ENCODE data around the gene NOC2L. TPM values are rescaled to one million over a fixed set of nuclear protein-coding genes. Genes with fewer than 3 reads are reported as not detected.
"Not testable (repeated sequence)": the region's sequence is repeated elsewhere in the genome, so short reads cannot be mapped to it uniquely, and the experiment has no call there.

NOC2L gene
- polyA plus RNA-seq, 3 donors = 56.1 to 60.0 (median 59.4) TPM

DNA sequence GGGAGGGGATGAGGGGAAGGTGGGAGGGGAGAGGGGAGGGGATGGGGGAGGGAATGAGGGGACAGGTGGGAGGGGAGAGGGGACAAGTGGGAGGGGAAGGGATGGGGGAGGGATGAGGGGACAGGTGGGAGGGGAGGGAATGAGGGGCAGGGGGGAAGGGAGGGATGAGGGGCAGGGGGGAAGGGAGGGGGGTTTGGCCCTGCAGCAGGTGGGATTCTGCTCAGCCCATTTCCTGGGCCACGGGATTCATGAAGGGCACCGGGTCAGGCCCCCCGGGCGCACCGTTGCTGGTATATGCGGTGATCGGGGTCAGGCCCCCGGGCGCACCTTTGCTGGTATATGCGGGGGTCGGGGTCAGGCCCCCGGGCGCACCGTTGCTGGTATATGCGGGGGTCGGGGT, 50.4 kb downstream of the NOC2L start:
- DNase-seq (ENCODE audit: low read depth in 3 of 3, low spot score in 2 of 3) = no peak

DNA sequence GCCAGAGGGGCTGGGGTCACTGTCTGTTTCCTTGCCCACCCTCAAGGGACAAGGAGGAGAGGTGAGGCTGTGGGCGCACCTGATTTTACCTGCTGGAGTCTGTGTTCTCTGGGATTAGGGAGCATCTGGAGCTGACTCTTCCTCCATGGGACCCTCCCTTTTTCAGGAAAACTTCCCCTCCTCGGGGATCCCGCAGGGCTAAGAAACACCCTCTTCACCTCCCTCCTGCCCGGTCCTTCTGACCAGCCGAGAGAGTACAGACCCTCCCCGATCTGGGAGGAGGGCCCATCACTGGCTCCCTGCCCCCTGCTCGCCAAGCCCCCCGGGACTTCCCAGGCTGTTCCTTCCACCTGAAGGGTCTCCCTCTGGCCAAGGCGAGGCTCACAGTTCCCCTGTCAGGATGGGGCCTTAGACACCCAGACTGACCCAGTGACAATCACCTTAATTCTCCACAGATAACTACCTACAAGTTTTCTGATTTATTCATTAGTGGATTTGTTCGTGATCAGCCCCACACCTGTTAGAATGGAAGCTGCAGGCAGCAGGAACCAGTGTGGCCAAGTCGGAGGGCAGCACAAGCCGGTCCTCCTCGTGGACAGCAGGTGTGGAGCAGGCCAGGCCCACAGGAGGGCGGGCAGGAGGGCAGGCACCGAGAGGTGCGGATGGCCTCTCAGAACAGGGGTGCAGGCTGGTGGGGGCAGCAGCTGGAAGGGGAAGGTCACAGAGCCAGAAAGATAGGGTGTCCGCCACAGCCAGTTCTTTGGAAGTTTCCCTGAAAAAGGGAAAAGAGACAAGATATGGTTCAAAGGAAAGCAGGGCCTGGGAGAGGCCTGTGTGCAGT, 51.2 kb downstream of the NOC2L start:
- DNase-seq (ENCODE audit: low read depth in 3 of 3, low spot score in 2 of 3) = no peak

DNA sequence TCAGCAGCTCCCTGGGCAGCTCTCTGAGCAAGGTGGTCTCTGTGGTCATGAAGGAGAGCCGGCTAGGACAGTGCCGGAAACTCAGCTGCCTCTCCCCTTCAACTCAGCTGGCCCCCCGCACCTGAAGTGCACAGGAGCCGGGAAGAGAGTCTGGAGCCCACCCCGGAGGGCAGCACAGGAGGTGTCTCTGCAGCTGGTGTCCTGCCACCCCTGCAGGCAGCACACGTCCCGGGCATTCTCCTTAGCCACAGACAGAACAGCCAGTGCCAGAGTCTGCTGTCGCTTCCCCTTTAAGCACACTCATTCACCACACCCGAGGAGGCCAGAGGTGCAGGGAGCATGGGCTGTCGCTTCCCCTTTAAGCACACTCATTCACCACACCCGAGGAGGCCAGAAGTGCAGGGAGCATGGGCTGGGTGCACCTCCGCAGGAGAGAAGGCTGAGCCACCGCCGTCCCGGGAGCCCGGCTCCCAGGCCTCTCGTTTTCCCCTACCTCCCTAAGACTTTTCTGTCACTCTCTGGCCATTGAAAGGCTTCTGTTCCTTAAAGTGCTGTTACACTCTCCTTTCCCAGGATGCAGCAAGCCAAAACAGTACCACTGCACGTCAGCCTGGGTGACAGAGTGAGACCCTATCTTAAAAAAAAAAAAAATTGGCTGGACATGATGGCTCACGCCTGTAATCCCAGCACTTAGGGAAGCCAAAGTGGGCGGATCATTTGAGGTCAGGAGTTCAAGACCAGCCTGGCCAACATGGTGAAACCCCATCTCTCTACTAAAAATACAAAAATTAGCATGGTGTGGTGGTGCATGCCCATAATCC, 52.2 kb downstream of the NOC2L start:
- DNase-seq (ENCODE audit: low read depth in 3 of 3, low spot score in 2 of 3) = no peak

DNA sequence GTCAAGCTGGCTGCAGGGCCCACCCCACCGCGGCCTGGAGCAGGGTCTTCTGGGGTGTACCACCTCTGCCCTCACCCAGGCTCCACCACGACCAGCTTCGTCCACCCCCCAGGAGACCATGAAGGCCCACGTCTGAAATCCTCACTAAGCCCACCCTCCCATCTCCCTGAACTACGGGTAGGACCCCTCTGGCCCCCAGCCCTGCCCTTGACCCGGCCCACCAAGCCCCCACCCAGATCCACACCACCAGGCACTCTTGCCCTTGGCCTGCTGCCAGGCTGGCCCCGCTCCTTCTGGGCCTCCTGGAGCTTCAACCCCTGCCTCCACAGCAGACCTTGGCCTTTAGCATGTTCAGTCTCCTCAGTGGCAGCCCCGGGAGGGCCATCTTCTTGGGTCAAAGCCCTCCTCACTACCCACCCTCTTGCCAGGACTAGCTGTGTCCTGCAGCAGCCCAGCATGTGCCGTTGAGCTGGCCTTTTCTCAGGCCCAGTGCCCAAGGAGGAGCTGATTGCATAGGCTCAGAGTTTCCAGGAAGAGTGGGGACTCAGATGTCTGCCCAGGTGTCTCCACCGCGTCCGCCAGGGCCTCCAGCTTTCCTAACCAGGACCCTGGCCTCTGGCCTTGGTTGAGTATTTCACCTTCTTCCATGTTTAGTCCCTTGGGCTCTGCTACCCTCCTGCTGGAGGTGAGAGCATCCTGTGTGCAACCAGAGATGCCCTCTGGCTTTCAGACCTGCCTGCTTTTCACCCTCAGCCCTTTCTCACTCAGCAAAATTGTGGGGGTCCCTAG, 53.1 kb downstream of the NOC2L start:
- DNase-seq (ENCODE audit: low read depth in 3 of 3, low spot score in 2 of 3) = no peak

DNA sequence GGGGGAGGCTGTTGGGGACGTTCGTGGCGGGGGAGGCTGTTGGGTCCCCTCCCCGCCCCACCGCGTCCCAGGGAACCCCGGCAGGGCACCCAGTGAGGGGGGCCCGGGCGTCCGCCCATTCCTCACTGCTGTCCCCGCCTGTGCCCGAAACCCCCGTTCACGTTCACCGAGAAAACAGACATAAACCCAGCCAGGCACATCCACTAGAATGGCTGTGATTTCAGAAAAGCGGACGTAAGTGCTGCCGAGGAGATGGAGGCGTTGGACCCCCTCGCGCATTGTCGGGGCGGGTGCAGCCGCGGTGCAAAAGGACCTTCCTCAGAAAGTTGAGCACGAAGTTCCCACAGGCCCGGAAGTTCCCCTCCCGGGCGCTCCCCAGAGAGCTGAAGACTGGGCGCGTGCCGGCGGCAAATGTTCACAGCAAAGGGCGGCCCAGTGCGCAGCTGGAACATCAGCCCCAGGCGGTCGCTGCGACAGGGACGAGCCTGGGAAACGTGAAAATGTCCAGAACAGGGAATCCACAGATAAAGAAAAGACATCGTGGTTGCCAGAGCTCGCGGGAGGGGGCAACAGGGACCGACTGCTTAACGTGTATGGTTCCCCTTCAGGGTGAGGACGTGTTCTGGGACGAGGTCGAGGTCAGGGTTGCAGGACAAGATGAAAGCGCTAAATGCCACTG, 53.8 kb downstream of the NOC2L start:
- no peak for DNase-seq (ENCODE audit: low read depth in 3 of 3, low spot score in 2 of 3)

DNA sequence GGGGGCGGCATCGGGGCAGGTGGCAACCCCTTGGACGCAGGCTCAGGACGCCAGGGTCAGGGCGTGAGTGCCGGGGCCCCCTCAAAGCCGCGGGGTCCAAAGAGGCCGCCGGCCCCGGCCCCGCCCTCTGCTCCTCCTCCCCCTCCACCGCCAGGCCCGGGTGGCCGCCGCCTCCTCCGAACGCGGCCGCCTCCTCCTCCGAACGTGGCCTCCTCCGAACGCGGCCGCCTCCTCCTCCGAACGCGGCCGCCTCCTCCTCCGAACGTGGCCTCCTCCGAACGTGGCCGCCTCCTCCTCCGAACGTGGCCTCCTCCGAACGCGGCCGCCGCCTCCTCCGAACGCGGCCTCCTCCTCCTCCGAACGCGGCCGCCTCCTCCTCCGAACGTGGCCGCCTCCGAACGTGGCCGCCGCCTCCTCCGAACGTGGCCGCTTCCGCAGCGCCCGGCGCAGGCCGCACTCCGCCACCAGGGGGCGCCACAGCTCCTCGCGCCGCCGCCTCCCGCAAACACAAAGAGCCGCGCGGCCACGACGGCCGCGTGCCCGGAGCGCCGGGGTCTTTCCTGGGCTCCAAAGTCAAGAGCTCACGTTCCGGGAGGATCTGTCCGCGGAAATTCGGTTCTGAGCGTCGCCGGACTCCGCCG, 54.6 kb downstream of the NOC2L start:
- peak in 1 of 3 donors; percentile 76 for DNase-seq (ENCODE audit: low read depth in 3 of 3, low spot score in 2 of 3)

DNA sequence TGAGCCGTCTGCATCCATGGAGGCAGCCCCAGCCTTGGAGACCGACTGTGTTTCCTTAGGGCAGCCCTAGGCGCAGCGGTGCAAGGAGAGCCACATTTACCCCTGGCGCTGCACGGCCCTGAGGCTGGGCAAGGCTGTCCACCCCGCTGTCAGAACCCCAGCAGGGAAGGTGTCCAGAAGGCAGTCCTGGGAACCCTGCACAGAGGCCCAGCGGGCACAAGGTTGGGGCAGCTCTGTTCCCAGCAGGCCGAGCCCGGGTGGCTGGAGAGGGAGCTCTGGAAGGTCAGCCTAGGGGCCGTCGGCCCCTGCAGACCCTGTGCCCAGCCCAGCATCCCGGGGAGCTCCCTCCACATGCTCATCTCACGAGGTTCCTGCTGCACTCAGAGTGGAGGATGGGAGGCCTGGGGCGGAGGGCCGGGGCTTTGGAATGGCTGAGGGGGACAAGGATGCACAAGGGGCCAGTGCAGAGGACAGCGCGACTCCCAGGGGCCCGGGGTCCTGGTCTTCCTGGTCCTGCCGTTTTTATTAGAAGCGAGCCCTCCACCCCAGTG, 55.3 kb downstream of the NOC2L start:
- no peak for DNase-seq (ENCODE audit: low read depth in 3 of 3, low spot score in 2 of 3)

DNA sequence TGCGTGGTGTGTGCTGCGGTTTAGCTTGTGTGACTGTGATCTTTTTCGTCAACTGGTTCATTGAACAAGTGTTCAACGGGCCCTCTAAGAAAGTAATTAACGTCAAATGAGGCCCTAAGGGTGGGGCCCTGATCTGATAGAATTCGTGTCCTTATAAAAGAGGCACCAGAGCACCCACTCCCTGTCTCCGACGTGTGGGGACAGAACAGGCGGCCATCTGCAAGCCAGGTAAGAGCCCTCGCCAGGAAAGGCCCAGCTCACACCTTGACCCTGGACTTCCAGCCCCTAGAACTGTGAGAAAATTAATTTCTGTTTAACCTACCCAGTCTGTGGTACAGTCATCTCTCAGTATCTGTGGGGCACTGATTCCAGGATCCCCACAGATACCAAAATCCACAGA, 55.8 kb downstream of the NOC2L start:
- no peak for DNase-seq (ENCODE audit: low read depth in 3 of 3, low spot score in 2 of 3)

DNA sequence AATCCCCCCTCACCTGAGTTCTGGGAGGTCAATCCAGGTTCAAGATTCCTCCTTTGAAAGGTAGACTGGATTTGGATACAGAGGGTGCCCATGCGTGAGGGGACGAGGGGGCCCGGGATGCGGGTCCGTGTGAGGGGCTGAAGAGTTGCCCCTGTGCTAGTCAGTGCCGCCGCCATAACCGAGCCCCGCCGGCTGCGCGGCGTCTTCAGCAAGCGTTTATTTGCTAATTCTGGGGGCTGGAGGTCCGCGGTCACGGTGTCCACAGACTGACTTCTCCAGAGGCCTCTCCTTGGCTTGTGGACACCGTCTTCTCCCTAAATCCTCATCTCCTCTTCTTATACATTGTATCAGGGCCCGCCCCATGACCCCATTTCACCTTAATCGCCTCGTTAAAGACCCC, 56.3 kb downstream of the NOC2L start:
- DNase-seq (ENCODE audit: low read depth in 3 of 3, low spot score in 2 of 3) = no peak

DNA sequence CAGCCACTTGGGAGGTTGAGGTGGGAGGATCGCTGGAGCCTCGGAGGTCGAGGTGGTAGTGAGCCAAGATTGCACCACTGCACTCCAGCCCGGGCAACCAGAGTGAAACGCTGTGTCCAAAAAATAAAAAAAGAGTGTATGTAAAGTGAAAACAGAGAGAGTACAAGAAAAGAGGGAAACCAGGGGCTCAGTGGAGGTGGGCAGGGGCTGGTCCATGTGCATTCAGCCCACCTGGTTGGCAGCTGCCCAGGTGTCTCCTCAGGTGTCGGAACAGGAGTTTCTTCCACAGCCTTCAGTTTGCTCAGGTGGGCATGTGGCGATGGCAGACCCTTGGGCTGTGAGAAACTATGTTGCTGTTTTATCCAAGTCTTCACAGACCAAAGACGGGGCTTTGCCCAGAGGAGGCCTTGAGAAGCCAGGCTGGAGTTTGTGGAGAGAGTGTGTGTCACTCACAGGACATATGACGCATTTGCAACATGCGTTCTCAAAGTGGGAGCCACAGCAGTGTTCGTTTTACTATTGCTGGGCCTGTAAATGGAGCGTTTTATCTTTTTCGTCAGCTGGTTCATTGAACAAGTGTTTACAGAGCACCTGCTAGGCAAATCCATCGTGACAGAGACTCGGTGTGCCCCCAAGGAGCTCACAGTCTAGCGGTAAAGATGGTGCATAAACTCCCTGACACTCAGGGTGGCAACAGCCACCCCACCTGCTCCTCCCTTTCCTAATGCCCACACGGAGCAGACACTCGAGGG, 57.8 kb downstream of the NOC2L start:
- no peak for DNase-seq (ENCODE audit: low read depth in 3 of 3, low spot score in 2 of 3)

DNA sequence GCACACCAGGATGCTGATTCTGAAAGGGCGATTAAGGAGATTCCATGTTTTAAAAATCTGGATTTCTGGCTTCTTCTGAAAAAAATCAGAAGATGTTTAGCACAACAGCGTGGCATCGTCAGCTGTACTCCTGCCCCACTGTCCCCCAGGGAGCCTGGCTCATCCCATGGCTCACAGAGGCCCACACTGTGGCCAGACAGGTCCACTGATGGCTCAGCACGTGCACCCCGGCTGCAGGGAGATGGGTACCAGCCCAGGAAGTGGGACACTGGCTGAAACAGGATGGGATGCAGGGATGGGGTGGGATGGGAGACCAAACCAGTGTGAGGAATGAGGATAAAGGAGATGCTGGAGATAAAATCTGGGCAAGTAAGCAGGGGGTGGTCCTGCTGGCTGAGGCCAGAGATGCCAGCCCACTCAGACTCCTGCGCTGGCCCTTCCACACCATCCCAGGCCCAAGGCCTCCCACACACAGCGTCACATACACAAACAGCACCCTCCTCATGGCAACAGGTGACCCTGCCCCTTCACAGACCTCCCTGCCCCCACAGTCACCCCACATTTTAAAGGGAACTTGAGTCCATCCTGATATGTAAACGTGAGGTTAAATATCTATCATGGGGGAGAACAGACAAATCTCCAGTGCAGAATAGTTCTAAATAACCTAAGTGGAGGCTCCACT, 59.3 kb downstream of the NOC2L start:
- no peak for DNase-seq (ENCODE audit: low read depth in 3 of 3, low spot score in 2 of 3)

DNA sequence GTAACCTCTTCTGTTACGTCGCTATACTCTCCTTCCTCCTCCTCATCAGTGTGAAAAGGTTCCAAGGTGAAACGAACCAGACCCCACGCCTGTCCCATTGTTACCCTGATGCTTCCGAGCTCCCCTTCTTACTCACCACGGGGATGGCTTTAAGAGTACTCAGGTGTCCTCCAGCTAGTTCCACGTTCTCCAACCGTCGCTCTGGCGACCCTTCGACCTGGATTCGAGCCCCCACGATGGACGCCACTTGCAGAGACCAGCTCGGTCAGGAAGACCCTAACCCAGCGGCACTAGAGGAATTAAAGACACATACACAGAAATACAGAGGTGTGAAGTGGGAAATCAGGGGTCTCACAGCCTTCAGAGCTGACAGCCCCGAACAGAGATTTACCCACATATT, 61.1 kb downstream of the NOC2L start:
- DNase-seq (ENCODE audit: low read depth in 3 of 3, low spot score in 2 of 3) = not testable (repeated sequence)

DNA sequence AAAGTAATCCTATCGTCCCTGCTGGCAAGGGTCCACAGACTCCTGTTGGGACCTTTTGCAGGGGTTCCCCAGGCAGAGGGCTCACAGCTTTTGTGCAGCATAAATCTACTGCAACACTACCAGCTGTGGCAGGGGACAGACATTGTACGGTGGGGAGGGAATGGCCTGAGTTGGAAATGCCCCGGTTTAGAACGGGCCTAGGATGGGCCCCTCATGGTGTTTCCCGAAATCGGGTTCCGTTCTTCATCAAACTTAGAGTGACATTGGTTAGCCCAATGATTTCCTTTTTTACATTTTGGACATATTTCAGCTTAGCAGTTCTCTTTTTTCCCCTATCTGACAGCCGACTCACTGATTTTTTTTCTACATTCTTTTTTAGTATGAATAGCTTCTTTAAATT, 61.8 kb downstream of the NOC2L start:
- no peak for DNase-seq (ENCODE audit: low read depth in 3 of 3, low spot score in 2 of 3)

Other genes with a start within 250 kb of the NOC2L start
- 10 to 100 TPM; 39.9 to 43.0 (median 42.7) TPM for gene SAMD11, start 35.3 kb downstream of the NOC2L start, polyA plus RNA-seq (ENCODE audit: insufficient read length in 3 of 3)
- 1 to 10 TPM; 6.5 to 8.0 (median 6.5) TPM for gene KLHL17, start 1.3 kb upstream of the NOC2L start, polyA plus RNA-seq (ENCODE audit: insufficient read length in 3 of 3)
- under 1 TPM; 0.17 to 0.27 (median 0.22) TPM for gene PLEKHN1, start 7.2 kb upstream of the NOC2L start, polyA plus RNA-seq (ENCODE audit: insufficient read length in 3 of 3)
- gene PERM1, start 22.8 kb upstream of the NOC2L start, polyA plus RNA-seq (ENCODE audit: insufficient read length in 3 of 3) = under 1 TPM in 2 of 3 donors, not detected in 1; 0.17 to 0.21 TPM
- gene HES4, start 40.8 kb upstream of the NOC2L start, polyA plus RNA-seq (ENCODE audit: insufficient read length in 3 of 3) = 10 to 100 TPM; 13.6 to 17.3 (median 16.1) TPM
- gene ISG15, start 54.2 kb upstream of the NOC2L start, polyA plus RNA-seq (ENCODE audit: insufficient read length in 3 of 3) = 10 to 100 TPM in 2 of 3 donors, 1 to 10 TPM in 1; 9.4 to 15.0 (median 10.7) TPM
- 100 to 1,000 TPM; 178 to 219 (median 182) TPM for gene AGRN, start 60.9 kb upstream of the NOC2L start, polyA plus RNA-seq (ENCODE audit: insufficient read length in 3 of 3)
- gene RNF223, start 115.0 kb upstream of the NOC2L start, polyA plus RNA-seq (ENCODE audit: insufficient read length in 3 of 3) = under 1 TPM in 2 of 3 donors, not detected in 1; 0.29 to 0.40 TPM
- gene C1orf159, start 156.8 kb upstream of the NOC2L start, polyA plus RNA-seq (ENCODE audit: insufficient read length in 3 of 3) = 1 to 10 TPM; 5.3 to 7.0 (median 6.3) TPM
- gene TTLL10, start 214.6 kb upstream of the NOC2L start, polyA plus RNA-seq (ENCODE audit: insufficient read length in 3 of 3) = under 1 TPM; 0.29 to 0.71 (median 0.58) TPM
- under 1 TPM in 2 of 3 donors, not detected in 1; 0.33 to 0.68 TPM for gene TNFRSF18, start 247.3 kb upstream of the NOC2L start, polyA plus RNA-seq (ENCODE audit: insufficient read length in 3 of 3)

All from right renal cortex interstitium (tissue), 3 donors.